Caco-2 (cell line): ENCODE data around the gene PKP2. TPM values are rescaled to one million over a fixed set of nuclear protein-coding genes. Genes with fewer than 3 reads are reported as not detected.
A peak's percentile ranks its signal among the peaks of the same experiment; 100 is the strongest.

Experiments used
- BruUV-seq: library from RNA; stranded (reverse); fragments of 400-500 nt; replicated peaks from 2 replicates; lab custom pipeline; 2021; lab: Mats Ljungman, UMichigan
- CTCF ChIA-PET: fragments of 300-600 bp; sonication (Branson Sonifier 250); formaldehyde crosslinking; loops from one replicate; lab custom pipeline; 2022; ENCODE audit warnings: antibody characterized with exemption; lab: Charles Lee
- POLR2A ChIA-PET: fragments of 300-600 bp; sonication (Branson Sonifier 250); formaldehyde crosslinking; loops from one replicate; lab custom pipeline; 2022; ENCODE audit warnings: antibody characterized with exemption; lab: Charles Lee
- DNase-seq, 2 experiments: peaks; one replicate each; pipeline versions ENCODE4 v3.0.0 to v3.0.0-alpha.2; 2020 to 2022
- H3K27me3 ChIP-seq: replicated peaks from 2 replicates; pipeline ENCODE4 v1.6.0; 2011; ENCODE audit warnings: low read length; ENCODE audit not compliant: control insufficient read depth, insufficient read depth
- H3K36me3 ChIP-seq: 2 replicates; pipeline ENCODE4 v1.5.1; 2011; ENCODE audit warnings: low read length; ENCODE audit not compliant: control insufficient read depth, insufficient read depth
- H3K4me1 ChIP-seq: fragments of 250-450 bp; sonication (Bioruptor Pico); 2 replicates; pipeline ENCODE4 v1.5.1; 2020; ENCODE audit warnings: mild to moderate bottlenecking
- H3K4me3 ChIP-seq: 2 replicates; pipeline ENCODE4 v1.5.1; 2011; ENCODE audit warnings: low read depth, mild to moderate bottlenecking, control low read depth, low read length
- H3K9me3 ChIP-seq: fragments of 250-450 bp; sonication (Bioruptor Pico); 2 replicates; pipeline ENCODE4 v1.5.1; 2020; ENCODE audit warnings: mild to moderate bottlenecking, moderate library complexity
- H3K27ac Mint-ChIP-seq: one replicate; pipeline ENCODE4 v1.8.0; 2022; ENCODE audit warnings: mixed read lengths; ENCODE audit not compliant: unreplicated experiment
- H3K27me3 Mint-ChIP-seq: one replicate; pipeline ENCODE4 v1.8.0; 2022; ENCODE audit warnings: mixed read lengths; ENCODE audit not compliant: insufficient read depth, unreplicated experiment
- H3K36me3 Mint-ChIP-seq: one replicate; pipeline ENCODE4 v1.8.0; 2022; ENCODE audit warnings: mild to moderate bottlenecking, mixed read lengths; ENCODE audit not compliant: insufficient read depth, unreplicated experiment
- H3K4me1 Mint-ChIP-seq: one replicate; pipeline ENCODE4 v1.8.0; 2022; ENCODE audit warnings: low read depth, mixed read lengths; ENCODE audit not compliant: unreplicated experiment
- H3K4me3 Mint-ChIP-seq: one replicate; pipeline ENCODE4 v1.8.0; 2022; ENCODE audit warnings: mild to moderate bottlenecking, moderate library complexity, mixed read lengths; ENCODE audit not compliant: unreplicated experiment
- H3K9me3 Mint-ChIP-seq: one replicate; pipeline ENCODE4 v1.8.0; 2022; ENCODE audit warnings: mixed read lengths; ENCODE audit not compliant: unreplicated experiment
- intact Hi-C: fragments of 100-400 bp; cut with micrococcal nuclease; formaldehyde crosslinking; loops from one replicate; pipeline ENCODE4 v1.10.0; 2022; ENCODE audit not compliant: unreplicated experiment
- total RNA-seq: library from RNA; stranded (reverse); gene quantifications from 2 replicates; pipeline ENCODE4 v1.2.3, GENCODE V29; 2022
- TF ChIP-seq, protein P1 (sequence below), 2 experiments: fragments of 200-600 bp in 1 of 2; IDR thresholded peaks; 1 replicate in 1 of 2; 2 replicates in 1 of 2; pipeline versions ENCODE4 v1.5.1 to v1.8.0; 2011 to 2022; ENCODE audit warnings: antibody characterized with exemption in 1 of 2, control low read depth in 1 of 2, inconsistent platforms in 1 of 2, low read depth in 1 of 2, low read length in 1 of 2, mild to moderate bottlenecking in 1 of 2, moderate library complexity in 1 of 2; ENCODE audit not compliant: insufficient read depth in 1 of 2, severe bottlenecking in 1 of 2, unreplicated experiment in 1 of 2

PKP2 gene
- total RNA-seq, 1 experiment from 2014 or later = 249 TPM

DNA sequence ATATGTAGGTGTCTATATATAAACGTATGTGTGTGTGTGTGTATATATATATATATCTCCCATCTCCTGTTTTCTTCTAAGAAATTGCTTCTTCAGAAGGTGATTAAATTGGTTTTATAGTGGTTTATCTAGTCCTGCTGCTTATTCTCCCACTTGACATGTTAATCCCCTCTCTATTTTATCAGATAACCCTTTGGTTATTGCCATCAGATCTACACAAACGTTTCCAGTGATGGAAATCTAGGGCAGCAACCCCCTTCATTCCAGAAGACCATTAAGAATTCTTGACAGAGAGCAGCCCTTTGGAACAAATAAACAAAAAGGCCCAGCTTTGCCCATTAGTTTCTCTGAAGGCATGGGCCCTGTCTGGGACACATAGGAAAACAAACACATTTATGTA, 106.7 kb downstream of the PKP2 start:
- ChIA-PET CTCF (interaction anchor here (0.6 kb wide), 1 partner anchor 34 kb away, joined by 3 read pairs; the partner anchor contains the start of gene YARS2), POLR2A (no interaction called here)
- Mint-ChIP-seq H3K27me3 (no peaks in the 10 kb centered on the region), H3K9me3 (no peaks in the 10 kb centered on the region), H3K27ac (no peak overlapping the region), H3K36me3 (peaks cover 100% of the 10 kb centered on the region), H3K4me3 (no peak overlapping the region), H3K4me1 (peaks cover 4% of the 10 kb centered on the region)
- no peak for DNase-seq
- no peaks in the 10 kb centered on the region for H3K27me3 ChIP-seq
- TF ChIP-seq, protein P1, sequence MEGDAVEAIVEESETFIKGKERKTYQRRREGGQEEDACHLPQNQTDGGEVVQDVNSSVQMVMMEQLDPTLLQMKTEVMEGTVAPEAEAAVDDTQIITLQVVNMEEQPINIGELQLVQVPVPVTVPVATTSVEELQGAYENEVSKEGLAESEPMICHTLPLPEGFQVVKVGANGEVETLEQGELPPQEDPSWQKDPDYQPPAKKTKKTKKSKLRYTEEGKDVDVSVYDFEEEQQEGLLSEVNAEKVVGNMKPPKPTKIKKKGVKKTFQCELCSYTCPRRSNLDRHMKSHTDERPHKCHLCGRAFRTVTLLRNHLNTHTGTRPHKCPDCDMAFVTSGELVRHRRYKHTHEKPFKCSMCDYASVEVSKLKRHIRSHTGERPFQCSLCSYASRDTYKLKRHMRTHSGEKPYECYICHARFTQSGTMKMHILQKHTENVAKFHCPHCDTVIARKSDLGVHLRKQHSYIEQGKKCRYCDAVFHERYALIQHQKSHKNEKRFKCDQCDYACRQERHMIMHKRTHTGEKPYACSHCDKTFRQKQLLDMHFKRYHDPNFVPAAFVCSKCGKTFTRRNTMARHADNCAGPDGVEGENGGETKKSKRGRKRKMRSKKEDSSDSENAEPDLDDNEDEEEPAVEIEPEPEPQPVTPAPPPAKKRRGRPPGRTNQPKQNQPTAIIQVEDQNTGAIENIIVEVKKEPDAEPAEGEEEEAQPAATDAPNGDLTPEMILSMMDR (IDR thresholded peaks at IDR 0.05; ENCODE audit: insufficient read depth in 1 of 2, low read depth in 1 of 2, low read length in 1 of 2, severe bottlenecking in 1 of 2, unreplicated experiment in 1 of 2) = no peak
- H3K36me3 ChIP-seq = peaks cover 5% of the 10 kb centered on the region
- H3K4me1 ChIP-seq = no peaks in the 10 kb centered on the region
- no TSS peak for BruUV-seq
- H3K9me3 ChIP-seq = no peaks in the 10 kb centered on the region
- intact Hi-C loops = no loop called here
- no peak overlapping the region for H3K4me3 ChIP-seq

- Histone ChIP-seq H3K9me3 (no peaks in the 10 kb centered on the region), H3K27me3 (no peaks in the 10 kb centered on the region), H3K36me3 (peaks cover 3% of the 10 kb centered on the region), H3K4me1 (no peaks in the 10 kb centered on the region), H3K4me3 (no peak overlapping the region)
- DNase-seq = no peak
- intact Hi-C loops = no loop called here
- ChIA-PET CTCF (interaction anchor here (0.6 to 1.0 kb wide), 2 partner anchors 34 kb away, joined by 3 read pairs; partner anchors contain the start of gene YARS2), POLR2A (no interaction called here)
- TF ChIP-seq, protein P1 (IDR thresholded peaks at IDR 0.05; ENCODE audit: insufficient read depth in 1 of 2, low read depth in 1 of 2, low read length in 1 of 2, severe bottlenecking in 1 of 2, unreplicated experiment in 1 of 2) = no peak
- H3K9me3 Mint-ChIP-seq = no peaks in the 10 kb centered on the region
- H3K4me1 Mint-ChIP-seq = peaks cover 4% of the 10 kb centered on the region
- no peak overlapping the region for H3K27ac Mint-ChIP-seq
- peaks cover 100% of the 10 kb centered on the region for H3K36me3 Mint-ChIP-seq
- H3K4me3 Mint-ChIP-seq = no peak overlapping the region
- H3K27me3 Mint-ChIP-seq = no peaks in the 10 kb centered on the region
- no TSS peak for BruUV-seq
Measured at GRCh38 chr12:32789446-32789845, 107.1 kb downstream of the PKP2 start.

GRCh38 chr12:32788405-32788804, 108.2 kb downstream of the PKP2 start:
- Mint-ChIP-seq H3K4me1 (peaks cover 4% of the 10 kb centered on the region), H3K4me3 (no peak overlapping the region), H3K27ac (peak overlapping the region; percentile 1), H3K36me3 (peaks cover 98% of the 10 kb centered on the region), H3K9me3 (no peaks in the 10 kb centered on the region), H3K27me3 (no peaks in the 10 kb centered on the region)
- ChIA-PET POLR2A (no interaction called here), CTCF (interaction anchor here (1.0 kb wide), 1 partner anchor 33 kb away, joined by 3 read pairs; the partner anchor contains the start of gene YARS2)
- Histone ChIP-seq H3K4me1 (no peaks in the 10 kb centered on the region), H3K36me3 (peaks cover 3% of the 10 kb centered on the region), H3K27me3 (no peaks in the 10 kb centered on the region), H3K9me3 (no peaks in the 10 kb centered on the region), H3K4me3 (no peak overlapping the region)
- BruUV-seq = no TSS peak
- TF ChIP-seq, protein P1 (IDR thresholded peaks at IDR 0.05; ENCODE audit: insufficient read depth in 1 of 2, low read depth in 1 of 2, low read length in 1 of 2, severe bottlenecking in 1 of 2, unreplicated experiment in 1 of 2) = no peak
- intact Hi-C loops = no loop called here
- no peak for DNase-seq
